Measurements from ENCODE around the gene KIF11.
"Not testable (repeated sequence)": the region's sequence is repeated elsewhere in the genome, so short reads cannot be mapped to it uniquely, and the experiment has no call there.

KIF11 gene

GRCh38 chr10:92553959-92554358 is 39.0 kb upstream of the KIF11 start:
- no peak for TF ChIP-seq CTCF (IDR thresholded peaks at IDR 0.05; ENCODE audit: low read depth, low read length)
- no peak for DNase-seq (ENCODE audit: low read depth, low spot score)
- in situ Hi-C loops (cut with HindIII; ENCODE audit: low sequenced_read_pairs) = no loop called here
- H3K4me3 ChIP-seq (ENCODE audit: low read depth, low read length) = no peak overlapping the region

GRCh38 chr10:92559046-92559445 is 33.9 kb upstream of the KIF11 start:
- in situ Hi-C loops (cut with HindIII; ENCODE audit: low sequenced_read_pairs) = no loop called here
- no peak for TF ChIP-seq CTCF (IDR thresholded peaks at IDR 0.05; ENCODE audit: low read depth, low read length)
- H3K4me3 ChIP-seq (ENCODE audit: low read depth, low read length) = no peak overlapping the region
- no peak for DNase-seq (ENCODE audit: low read depth, low spot score)

- DNase-seq (ENCODE audit: low read depth, low spot score) = no peak
- H3K4me3 ChIP-seq (ENCODE audit: low read depth, low read length) = no peak overlapping the region
- TF ChIP-seq CTCF (IDR thresholded peaks at IDR 0.05; ENCODE audit: low read depth, low read length) = no peak
- in situ Hi-C loops (cut with HindIII; ENCODE audit: low sequenced_read_pairs) = no loop called here
Observed at GRCh38 chr10:92562424-92562823, 30.5 kb upstream of the KIF11 start.

GRCh38 chr10:92567952-92568600 is 24.9 kb upstream of the KIF11 start:
- no peak for TF ChIP-seq CTCF (IDR thresholded peaks at IDR 0.05; ENCODE audit: low read depth, low read length)
- DNase-seq (ENCODE audit: low read depth, low spot score) = peak; percentile 68
- in situ Hi-C loops (cut with HindIII; ENCODE audit: low sequenced_read_pairs) = no loop called here
- H3K4me3 ChIP-seq (ENCODE audit: low read depth, low read length) = no peak overlapping the region

- H3K4me3 ChIP-seq (ENCODE audit: low read depth, low read length) = no peak overlapping the region
- in situ Hi-C loops (cut with HindIII; ENCODE audit: low sequenced_read_pairs) = no loop called here
- no peak for DNase-seq (ENCODE audit: low read depth, low spot score)
- no peak for TF ChIP-seq CTCF (IDR thresholded peaks at IDR 0.05; ENCODE audit: low read depth, low read length)
Observed at GRCh38 chr10:92569071-92569470, 23.9 kb upstream of the KIF11 start.

- H3K4me3 ChIP-seq (ENCODE audit: low read depth, low read length); DNase-seq (ENCODE audit: low read depth, low spot score); in situ Hi-C loops (cut with HindIII; ENCODE audit: low sequenced_read_pairs): not testable (repeated sequence)
Observed at GRCh38 chr10:92569663-92570062, 23.3 kb upstream of the KIF11 start.

- in situ Hi-C loops (cut with HindIII; ENCODE audit: low sequenced_read_pairs) = no loop called here
- H3K4me3 ChIP-seq (ENCODE audit: low read depth, low read length) = no peak overlapping the region
- TF ChIP-seq CTCF (IDR thresholded peaks at IDR 0.05; ENCODE audit: low read depth, low read length) = no peak
- DNase-seq (ENCODE audit: low read depth, low spot score) = no peak
Observed at GRCh38 chr10:92571649-92572048, 21.3 kb upstream of the KIF11 start.

All from astrocyte of the spinal cord (primary cell).